Esophagus squamous epithelium (tissue), 4 donors: ENCODE results near the gene CAMKMT.

ENCODE experiments used
- CTCF ChIP-seq, 6 experiments: fragments of 450-650 bp in 4 of 6; fragments of 200-600 bp in 2 of 6; sonication (generic) in 2 of 6; IDR thresholded peaks; one replicate each; pipeline ENCODE4 v1.5.1; 2016 to 2019; ENCODE audit warnings: antibody characterized with exemption in 6 of 6, mild to moderate bottlenecking in 4 of 6, moderate library complexity in 4 of 6
- POLR2A ChIP-seq, 4 donors: fragments of 450-650 bp; IDR thresholded peaks; one replicate each; pipeline ENCODE4 v1.6.1; 2017; ENCODE audit warnings: antibody characterized with exemption in 4 of 4, mild to moderate bottlenecking in 4 of 4, moderate library complexity in 3 of 4

GRCh38 chr2:44770221-44771195 lies 408.8 kb downstream of the CAMKMT start:
- no peak for TF ChIP-seq CTCF (IDR thresholded peaks at IDR 0.05)
- TF ChIP-seq POLR2A (IDR thresholded peaks at IDR 0.05): no peak
